Measurements from ENCODE around the gene STYX.

GRCh38 chr14:52690983-52691760, 38.8 kb upstream of the STYX start:
- TF ChIP-seq ZNF274 (IDR thresholded peaks at IDR 0.05; ENCODE audit: low read depth, low read length) (no peak), YY1 (IDR thresholded peaks at IDR 0.05; ENCODE audit: insufficient read depth, insufficient read length) (no peak), SUZ12 (IDR thresholded peaks at IDR 0.05; ENCODE audit: extremely low read depth, insufficient read depth, insufficient read length) (no peak)

Measured in NT2/D1 (cell line).